ENCODE data around the gene MAPK7.

MAPK7 gene

GRCh38 chr17:19381741-19382444 is 3.6 kb downstream of the MAPK7 start:
- no peak for DNase-seq

- DNase-seq = no peak
These were observed 4.5 kb downstream of the MAPK7 start for GRCh38 chr17:19382531-19383444.

GRCh38 chr17:19383681-19384470 is 5.6 kb downstream of the MAPK7 start:
- DNase-seq = no peak

GRCh38 chr17:19384723-19385391 is 6.6 kb downstream of the MAPK7 start:
- peak in 1 of 2 donors; percentile 35 for DNase-seq

GRCh38 chr17:19385521-19385983 is 7.3 kb downstream of the MAPK7 start:
- DNase-seq = no peak

GRCh38 chr17:19386051-19386929 is 8.0 kb downstream of the MAPK7 start:
- peak in 1 of 2 donors; percentile 77 for DNase-seq

- no peak for DNase-seq
These were observed 8.9 kb downstream of the MAPK7 start, which contains the start of gene MFAP4 for GRCh38 chr17:19386974-19387920. TSS of gene MFAP4 (minus strand) at chr17:19387190. CDS start at chr17:19387155, 35 bp downstream.

- DNase-seq = no peak
These were observed 9.7 kb downstream of the MAPK7 start for GRCh38 chr17:19387921-19388521.

- DNase-seq = no peak
These were observed 10.8 kb downstream of the MAPK7 start for GRCh38 chr17:19388791-19389785.

- DNase-seq = no peak
These were observed 12.7 kb downstream of the MAPK7 start for GRCh38 chr17:19390951-19391350.

- no peak for DNase-seq
These were observed 13.1 kb downstream of the MAPK7 start for GRCh38 chr17:19391432-19391831.

- DNase-seq = no peak
These were observed 14.0 kb downstream of the MAPK7 start for GRCh38 chr17:19392303-19392702.

- DNase-seq = no peak
These were observed 19.3 kb downstream of the MAPK7 start for GRCh38 chr17:19397556-19398041.

GRCh38 chr17:19398301-19399181 is 20.2 kb downstream of the MAPK7 start:
- DNase-seq = peak in 1 of 2 donors; percentile 65

- no peak for DNase-seq
These were observed 21.6 kb downstream of the MAPK7 start for GRCh38 chr17:19399750-19400450.

GRCh38 chr17:19401321-19402010 is 23.2 kb downstream of the MAPK7 start:
- DNase-seq = no peak
